Ecto neural progenitor cell (in vitro differentiated cells): ENCODE measurements around the gene CCDC136.

Source experiments
- DNase-seq: peaks from one replicate; pipeline ENCODE4 v3.0.0-alpha.2; 2018; ENCODE audit warnings: low spot score

Gene CCDC136

GRCh38 chr7:128844777-128845311 lies 53.1 kb downstream of the CCDC136 start:
- no peak for DNase-seq

- no peak for DNase-seq
These were observed 53.7 kb downstream of the CCDC136 start for GRCh38 chr7:128845475-128845874.

- DNase-seq, result no peak
These were observed 54.2 kb downstream of the CCDC136 start for GRCh38 chr7:128845987-128846386.

- no peak for DNase-seq
These were observed 55.1 kb downstream of the CCDC136 start for GRCh38 chr7:128846781-128847444.

- DNase-seq, result no peak
These were observed 56.0 kb downstream of the CCDC136 start for GRCh38 chr7:128847721-128848211.

- DNase-seq, result no peak
These were observed 56.8 kb downstream of the CCDC136 start for GRCh38 chr7:128848289-128849155.

- no peak for DNase-seq
These were observed 57.4 kb downstream of the CCDC136 start for GRCh38 chr7:128849156-128849515.

GRCh38 chr7:128849804-128850490 lies 58.2 kb downstream of the CCDC136 start:
- no peak for DNase-seq

GRCh38 chr7:128852537-128853254 lies 60.9 kb downstream of the CCDC136 start:
- no peak for DNase-seq

- DNase-seq, result no peak
These were observed 62.0 kb downstream of the CCDC136 start for GRCh38 chr7:128853799-128854198.

GRCh38 chr7:128854396-128854795 lies 62.6 kb downstream of the CCDC136 start:
- DNase-seq, result no peak

- DNase-seq, result no peak
These were observed 63.8 kb downstream of the CCDC136 start for GRCh38 chr7:128855559-128855958.

GRCh38 chr7:128856001-128856718 lies 64.4 kb downstream of the CCDC136 start:
- DNase-seq, result no peak

GRCh38 chr7:128858380-128859231 lies 66.8 kb downstream of the CCDC136 start:
- DNase-seq, result no peak

- DNase-seq, result no peak
These were observed 67.7 kb downstream of the CCDC136 start for GRCh38 chr7:128859232-128860157.

- DNase-seq, result no peak
These were observed 68.6 kb downstream of the CCDC136 start for GRCh38 chr7:128860158-128861073.

- DNase-seq, result no peak
These were observed 70.3 kb downstream of the CCDC136 start for GRCh38 chr7:128861957-128862570.
